NCI-H2196 treated with DMSO at 0.1 percent for 48 hours (cell line): ENCODE measurements around the gene ITGB8.

Source experiments
- DNase-seq: peaks from one replicate; lab custom pipeline; 2025; ENCODE audit not compliant: unreplicated experiment; lab: John Stamatoyannopoulos, UW

Gene ITGB8

DNA sequence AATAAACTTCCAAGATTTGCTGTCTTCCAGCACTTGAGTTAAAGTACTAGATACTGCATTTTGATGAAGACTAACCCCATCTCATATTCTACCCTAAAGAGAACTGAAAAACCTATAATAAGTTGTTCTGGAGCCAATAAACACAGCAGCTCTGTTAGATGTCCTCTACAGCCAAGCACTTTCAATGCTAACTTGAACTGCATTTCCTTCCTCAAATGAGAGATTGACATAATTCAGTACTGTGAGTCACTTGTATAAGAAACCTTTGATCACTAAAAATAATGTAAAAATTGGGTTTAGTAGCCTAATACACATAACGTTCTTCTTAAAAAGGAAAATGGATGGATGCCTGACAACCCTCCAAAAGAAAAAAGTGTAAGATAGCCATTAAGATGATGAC is 81.3 kb downstream of the ITGB8 start:
- no peak for DNase-seq

DNA sequence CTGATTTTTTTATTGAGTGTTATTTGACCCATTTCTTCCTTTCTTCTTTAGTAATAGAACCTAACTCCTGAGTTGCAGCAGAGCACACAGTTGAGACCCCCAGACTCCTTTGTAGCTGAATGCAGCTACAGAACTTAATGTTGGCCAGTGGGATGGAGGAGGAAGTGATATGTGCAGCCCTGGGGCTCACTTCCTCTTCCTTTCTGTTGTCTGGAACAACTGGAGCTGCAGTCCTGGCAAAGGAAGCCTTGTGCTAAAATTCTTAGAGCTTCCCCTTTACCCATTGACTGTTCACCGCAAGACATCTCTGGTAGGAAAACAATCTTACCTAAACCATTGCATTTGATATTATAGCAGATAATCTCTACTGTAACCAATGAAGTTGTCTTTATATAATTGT is 86.6 kb downstream of the ITGB8 start:
- DNase-seq = no peak

DNA sequence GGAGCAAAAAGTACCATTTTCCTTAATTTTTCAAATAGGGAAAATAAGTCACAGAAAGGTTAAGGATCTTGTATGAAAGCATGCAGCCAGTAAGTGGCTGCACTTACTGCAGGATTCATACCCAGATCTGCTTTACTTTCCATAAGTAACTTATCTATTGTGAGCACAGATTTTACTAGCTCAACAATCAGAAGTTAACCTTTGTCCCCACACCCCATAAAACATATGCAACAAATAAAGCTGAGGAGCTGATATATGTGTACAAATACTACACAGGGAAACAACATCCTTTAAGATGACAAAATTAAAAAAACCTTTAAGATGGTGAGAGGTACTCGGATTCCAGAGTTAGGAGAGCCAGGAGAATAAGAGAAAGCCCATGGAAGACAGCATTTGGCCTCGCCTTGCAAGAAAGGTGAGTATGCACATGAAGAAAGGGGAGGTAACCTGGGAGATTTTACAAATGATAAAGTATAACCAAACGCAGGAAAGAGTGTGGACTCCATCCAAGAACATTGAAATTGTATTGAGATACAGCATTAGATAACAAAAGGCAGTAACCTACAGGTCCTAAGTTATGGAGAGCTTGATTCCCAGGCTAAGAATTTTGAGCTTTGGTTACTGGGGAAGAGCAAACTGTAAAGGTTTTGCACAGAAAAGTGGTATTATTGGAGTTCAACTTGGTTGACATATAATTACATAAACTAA is 87.1 kb downstream of the ITGB8 start:
- DNase-seq = no peak

DNA sequence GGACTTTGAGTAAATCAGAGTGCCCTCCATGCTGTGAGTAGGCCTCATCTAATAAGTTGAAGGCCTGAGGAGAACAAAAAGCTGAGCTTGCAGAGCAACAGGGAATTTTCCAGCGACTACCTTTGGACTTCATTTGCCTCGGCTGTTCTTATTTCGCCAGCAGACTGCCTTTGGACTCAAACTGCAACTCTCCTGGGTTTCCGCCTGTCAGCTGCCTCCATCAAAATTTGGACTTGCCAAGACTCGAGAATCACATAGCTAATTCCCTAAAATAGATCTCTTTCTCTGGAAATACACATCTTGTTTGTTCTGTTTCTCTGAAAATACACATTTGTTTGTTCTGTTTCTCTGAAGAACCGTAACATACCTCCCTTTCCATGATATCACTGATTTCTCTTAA is 93.8 kb downstream of the ITGB8 start:
- no peak for DNase-seq

DNA sequence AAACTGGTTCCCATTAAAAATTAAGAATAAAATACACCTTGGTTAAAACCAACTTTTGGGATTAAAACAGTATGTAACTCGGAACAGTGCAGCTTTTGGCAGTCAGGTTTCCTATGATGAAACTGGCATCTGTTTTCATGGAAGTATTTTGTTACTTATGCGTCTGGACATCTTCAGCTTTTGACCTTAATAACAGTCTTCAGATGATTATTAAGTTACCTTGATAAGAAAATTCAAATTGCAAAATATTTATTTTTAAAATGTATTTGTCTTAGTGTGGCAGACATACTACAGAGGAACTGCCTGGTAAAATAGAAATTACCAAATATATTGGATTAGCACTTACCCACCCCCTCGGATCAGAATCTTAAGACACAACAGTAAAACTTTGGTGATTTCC is 100.0 kb downstream of the ITGB8 start:
- DNase-seq = no peak

DNA sequence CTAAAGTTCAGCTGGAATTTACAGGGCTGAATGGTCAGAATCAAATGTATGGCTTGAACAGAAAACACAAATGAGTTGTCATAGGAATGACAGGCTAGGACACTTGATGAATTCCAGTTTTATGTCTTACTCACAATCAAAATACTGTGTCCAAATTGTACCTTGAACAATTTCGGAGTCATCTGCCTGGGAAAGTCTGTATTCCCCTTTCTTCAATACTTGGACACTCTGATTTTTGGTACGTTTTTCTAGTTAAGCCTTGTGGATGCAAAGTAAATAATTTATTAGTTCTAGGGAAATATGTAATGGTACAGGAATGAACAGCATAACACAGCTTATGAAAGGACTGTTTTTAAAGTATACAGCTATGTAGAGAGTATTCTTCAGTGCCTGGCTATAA is 100.4 kb downstream of the ITGB8 start:
- DNase-seq = no peak

DNA sequence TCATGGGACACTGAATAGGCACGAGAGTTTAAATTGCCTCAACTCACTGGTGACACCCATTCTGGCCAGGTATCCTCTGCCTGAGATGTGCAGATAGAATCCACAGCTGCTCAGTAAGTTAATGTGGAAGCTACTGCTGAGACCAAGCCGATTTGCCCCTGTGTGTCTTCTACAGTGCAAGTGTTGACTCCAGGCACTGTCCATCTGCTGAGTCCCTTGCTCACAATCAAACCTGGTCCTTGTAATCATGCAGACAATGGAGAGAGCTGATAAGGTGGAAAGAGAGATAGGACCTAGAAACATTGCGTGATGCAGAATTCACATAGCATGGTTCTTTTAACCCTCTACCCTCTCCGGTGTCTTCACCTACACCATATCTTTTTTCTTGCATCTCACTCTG is 101.4 kb downstream of the ITGB8 start:
- no peak for DNase-seq

DNA sequence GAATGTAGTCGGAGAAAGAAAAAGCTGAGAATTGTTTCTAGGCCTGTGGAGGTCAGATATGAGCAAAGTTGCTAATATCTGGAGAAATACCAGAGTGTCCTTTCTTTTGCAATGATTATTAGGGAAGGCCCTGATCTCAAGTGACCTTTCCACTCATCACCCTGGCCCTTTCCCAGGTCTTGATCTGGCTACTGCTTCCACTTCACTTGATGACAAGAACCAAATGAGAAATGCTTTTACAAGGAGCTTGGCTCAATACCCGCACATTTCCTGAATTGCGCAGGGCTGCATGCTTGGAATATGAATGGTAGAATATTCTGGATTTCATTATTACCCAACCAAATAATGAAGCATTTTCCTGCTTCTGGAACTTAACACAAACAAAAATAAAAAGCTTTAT is 104.6 kb downstream of the ITGB8 start:
- no peak for DNase-seq

DNA sequence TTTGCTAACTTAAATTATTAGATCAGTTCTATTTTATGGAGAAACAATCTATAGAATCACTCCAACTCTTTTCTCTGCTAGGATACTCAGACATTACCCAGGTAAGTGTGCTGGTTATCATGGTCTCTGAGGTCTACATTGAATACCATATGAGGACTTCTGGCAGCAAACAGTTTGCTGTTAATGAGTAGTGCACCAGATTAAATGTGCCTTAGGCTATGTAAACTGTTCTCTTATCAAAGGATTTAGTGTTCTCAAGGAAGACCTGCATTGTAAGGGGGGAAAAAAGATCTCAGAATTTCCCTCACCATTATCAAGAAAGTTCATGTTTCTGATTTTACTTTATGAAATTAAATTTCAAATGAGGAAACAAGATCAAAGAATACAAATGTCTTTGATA is 107.5 kb downstream of the ITGB8 start:
- no peak for DNase-seq

DNA sequence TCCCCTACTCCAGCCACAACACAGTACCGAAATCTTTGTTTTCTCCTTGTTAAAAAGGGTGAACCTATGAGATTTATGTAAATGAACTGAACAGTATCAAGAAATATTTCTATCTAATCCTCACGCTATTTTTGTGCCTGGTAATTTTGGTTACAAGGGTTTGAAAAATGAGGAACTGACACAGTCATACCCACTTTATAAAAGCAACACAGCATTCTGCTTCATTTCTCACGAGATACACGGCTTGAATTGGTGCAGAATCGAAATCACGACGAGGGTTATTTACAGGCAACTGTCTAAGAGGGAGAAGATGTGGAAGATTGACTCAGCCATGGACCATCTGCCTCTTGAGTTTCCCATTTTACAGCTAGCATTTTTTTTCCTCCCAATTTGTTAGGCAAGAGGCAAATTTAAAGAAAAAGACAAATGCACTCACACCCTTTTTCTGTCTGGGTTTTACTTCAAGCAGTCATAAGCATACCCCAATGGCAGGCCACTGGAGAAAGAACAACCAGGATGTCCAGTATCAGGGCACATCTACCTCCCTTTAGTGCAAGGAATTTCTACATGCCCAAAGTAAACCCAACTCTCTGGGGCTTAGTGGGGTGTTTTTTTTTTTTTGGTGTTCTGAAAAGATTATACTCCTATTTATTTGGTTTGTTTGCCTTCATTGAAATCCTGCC is 108.1 kb downstream of the ITGB8 start:
- no peak for DNase-seq

DNA sequence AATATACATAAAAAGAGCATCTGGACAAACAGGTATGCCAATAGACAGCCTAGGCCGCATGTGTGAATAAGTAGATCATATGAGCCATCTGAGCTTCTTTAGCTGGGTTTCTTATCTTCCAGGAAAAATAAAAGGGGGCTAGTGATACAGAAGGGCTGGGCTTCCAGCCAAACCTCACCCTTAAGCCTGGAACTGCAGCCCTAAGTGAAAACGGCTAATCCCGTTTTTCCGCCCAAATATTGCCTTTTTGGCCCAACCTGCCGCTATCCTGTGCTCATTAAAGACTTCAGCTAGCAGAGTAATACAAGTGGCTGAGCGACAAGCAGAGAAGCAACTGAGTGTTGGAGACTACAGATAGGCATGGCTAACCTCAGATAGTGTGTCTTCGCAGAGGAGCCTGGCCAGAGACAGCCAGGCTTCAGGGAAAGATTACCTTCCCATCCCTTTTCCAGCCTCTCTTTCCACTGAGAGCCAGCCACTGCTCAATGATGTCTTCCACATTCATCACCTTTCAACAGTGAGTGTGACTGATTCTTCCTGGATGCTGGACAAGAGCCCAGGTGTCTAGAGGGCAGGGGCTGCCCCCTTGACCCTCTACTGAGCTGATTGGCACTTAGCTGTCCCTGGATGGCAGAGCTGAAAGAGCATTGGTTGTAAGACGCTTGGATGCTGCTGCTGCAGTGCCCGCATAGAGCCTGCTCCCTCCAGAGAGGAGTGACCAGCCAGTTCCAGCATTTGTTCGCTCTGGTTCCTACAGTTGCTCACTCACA is 108.9 kb downstream of the ITGB8 start:
- no peak for DNase-seq

DNA sequence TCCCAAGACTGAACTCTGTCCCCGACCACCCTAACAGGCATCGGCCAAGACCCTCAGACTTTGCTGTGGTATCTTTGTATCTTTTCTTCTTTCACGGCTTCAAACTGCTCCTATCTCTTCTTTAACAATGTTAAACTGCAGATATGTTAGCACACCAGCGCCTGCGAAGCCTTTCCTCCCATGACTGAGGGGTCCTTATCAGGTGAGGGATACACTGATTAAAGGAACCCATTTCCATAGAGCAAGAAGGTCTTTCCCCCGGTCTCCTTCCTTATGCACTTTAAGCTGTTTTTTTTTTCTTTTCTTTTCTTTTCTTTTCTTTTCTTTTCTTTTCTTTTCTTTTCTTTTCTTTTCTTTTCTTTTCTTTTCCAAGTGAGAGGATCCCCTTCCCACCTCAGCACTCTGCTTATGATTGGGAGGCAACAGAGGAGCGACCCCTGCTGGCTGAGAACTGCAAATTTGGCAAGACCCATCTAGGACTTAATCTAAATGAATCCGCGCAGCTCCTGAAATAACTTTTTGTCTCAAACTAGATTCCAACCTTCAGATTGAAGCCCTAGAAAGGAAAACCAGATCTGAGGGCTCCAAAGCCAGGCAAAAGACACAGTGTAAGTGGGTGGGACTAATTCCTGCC is 109.9 kb downstream of the ITGB8 start:
- DNase-seq = no peak

DNA sequence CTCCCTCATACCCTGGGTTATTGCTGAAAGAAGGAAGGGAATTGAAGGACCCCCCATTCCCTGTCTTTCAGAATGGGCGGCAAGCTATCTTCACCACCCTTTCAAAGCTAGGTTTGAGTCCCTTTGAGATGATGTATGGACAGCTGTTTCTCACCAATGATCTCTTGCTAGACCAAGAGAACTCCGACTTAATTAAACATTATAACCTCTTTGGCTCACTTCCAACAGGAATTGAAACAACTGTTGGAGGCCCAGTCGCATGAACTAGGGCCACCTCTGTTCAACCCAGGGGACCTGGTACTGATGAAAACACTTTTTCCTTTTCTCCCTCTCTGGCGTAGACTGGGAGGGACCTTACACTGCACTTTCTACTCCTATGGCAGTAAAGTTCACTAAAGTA is 110.6 kb downstream of the ITGB8 start:
- DNase-seq = no peak

DNA sequence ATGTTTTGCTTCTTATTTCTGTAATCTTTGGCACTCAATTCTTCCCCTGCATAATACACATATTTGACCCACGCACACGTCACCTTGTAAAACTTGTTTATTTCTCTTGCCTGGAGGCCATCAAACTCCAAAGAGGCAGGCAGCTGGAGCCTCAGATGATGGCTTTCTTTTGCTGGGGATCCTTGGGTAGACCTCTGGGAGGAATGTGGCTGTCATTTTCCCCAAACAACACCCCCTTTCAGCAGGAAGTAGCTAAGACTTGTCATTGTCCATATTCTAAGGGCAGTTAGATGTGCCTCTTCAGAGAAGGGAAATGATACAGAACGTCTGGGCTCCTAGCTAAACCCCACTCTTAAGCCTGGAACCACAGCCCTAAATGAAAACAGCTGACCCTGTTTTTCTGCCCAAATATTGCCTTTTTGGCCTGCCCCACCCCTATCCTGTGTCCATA is 111.3 kb downstream of the ITGB8 start:
- DNase-seq = no peak

DNA sequence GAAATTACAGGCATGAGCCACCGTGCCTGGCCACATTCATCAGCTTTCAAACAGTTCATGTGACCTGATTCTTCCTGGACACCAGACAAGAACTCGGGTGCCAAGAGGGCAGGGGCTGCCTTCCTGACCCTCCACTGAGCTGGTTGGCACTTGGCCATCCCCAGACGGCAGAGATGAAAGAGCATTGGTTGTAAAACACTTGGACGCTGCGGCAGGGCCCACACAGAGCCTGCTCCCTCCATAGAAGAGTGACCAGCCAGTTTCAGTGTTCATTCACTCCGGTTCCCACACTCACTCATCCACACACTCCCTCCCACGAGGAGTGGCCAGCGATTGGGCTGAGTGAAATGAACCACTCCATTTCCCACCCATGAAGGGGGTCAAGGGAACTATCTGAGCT is 112.3 kb downstream of the ITGB8 start:
- no peak for DNase-seq

DNA sequence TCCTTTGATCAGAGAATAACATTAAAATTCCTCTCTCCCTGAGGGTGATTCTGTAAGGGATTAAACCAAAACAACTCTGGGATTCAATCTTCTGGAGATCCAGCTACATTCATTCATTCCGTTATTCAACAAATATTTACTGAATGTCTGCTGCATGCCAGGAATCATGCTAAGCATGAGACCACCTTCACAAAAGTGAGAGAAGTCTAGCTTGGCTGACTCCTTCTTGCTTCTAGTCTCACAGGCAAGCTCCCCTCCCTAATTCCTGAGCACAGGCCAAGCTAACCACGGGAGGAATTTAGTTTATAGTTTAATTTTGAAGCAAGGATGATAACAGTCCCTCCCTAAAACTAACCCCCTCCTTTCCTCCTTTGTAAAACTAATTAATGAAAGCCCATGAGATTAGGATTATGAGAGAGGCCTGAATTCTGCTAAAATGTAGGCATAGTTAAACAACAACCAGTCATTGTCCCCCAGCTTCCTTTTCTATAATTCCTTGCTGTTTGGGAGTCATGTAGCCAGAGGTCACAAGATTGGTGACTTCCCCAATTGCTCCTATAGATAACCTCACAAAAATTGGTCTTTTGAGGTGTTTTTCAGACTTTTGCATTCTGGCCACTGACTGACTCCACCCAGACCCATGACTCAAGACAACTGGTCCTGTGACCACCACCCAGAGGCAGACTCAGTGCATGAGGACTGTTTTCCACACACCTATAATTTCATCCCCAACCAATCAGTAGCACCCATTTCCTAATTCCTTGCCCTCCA is 113.5 kb downstream of the ITGB8 start:
- DNase-seq = no peak

DNA sequence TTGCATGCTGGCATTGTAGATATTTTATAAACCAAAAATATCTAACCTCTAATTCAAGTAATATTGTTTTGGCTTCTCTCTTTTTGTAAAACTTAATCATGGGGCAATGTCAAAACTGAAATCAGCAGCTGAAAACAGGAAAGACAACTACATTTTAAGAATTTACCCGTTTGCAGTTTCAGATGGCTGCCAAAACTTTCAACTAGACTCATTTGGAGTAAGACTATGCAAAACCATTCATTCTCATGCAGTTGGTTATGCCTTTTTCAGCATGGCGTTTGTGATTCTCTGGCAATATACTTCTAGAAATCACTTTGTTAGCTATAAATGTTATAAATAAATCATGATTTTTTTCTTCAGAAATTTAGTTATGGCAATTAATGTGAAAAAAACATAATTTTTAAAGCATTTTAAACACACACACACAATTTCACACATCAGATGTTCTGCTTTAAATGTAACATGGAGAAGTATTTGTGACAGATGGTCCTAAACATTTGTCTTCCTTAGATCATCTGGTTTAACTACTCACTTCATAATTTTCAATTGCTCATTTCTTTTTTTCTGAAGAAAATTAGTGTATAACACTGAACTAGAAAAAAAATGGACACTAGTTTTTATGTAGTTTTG is 116.4 kb downstream of the ITGB8 start:
- no peak for DNase-seq

DNA sequence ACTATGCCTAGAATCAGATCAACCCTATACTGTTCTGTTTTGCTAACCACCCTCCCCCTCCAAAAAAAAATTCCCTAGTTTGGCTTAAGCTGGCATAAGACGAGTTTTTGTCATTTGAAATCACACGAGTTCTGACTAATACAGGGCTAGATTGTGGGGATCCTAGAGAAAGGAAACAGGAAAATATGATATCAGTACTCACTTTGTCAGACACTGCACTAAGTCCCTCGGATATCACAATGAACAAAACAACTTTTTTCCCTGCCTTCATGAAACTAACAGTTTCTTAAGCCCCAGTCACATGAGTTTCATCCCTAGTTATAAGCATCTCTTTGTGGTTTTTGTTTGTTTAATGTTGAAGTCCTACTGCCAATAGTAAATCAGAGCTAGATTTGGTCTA is 118.5 kb downstream of the ITGB8 start:
- no peak for DNase-seq

DNA sequence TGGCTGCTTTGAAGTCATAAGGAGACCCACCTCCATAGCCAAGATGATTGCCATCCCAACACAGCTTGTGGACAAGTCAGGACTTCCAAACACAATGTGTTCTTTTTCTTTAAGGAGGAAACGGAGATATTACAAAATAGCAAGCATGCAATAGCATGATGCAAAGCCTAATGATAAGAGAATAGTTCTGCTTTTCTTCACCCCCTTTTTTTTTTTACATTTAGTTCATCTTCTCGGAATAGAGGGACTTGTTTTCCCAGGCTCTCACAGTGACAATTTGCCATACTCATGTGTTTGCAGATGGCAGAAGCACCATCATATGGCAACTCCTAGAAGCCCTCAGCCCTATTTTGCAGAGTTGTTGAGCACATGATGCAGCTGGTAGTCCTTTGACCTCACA is 119.8 kb downstream of the ITGB8 start:
- no peak for DNase-seq

DNA sequence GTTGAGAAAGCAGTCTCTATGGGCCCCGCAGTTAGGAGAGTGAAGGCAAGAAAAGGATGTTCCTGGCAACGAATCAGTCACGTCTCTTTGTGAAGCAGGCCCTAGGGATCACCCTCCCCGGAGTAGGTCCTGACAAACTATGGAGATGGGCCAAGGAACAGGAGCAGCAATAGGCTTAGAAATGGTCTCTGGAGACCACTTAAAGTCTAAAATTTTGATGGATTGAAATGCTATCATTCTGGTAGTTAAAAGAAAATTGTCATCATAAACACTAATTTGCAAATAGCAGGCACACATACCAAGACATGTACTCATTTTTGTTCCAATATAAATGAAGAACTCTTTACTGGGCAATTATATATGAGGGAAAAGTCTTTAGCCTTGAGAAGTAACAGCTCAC is 123.5 kb downstream of the ITGB8 start:
- no peak for DNase-seq

DNA sequence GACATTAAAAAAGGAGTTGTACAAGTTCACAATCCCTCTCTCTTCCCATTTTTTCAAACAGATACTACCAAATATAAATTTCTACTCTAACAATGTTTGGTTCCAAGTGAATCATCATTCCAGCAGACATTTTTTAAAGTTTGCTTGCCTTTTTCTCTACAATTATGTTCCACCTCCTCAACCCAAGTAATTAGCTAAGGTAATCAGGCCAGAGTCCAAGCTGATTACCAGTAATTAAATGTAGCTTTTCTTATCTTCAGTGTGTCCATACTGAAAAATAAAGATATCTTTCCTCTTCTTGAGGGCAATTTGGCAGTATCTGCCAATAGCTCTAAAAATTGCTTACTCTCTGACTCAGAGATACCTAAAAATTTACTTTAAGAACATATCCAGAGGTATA is 126.0 kb downstream of the ITGB8 start:
- no peak for DNase-seq
